ENCODE data around the gene GRIK3.

GRIK3 gene

DNA sequence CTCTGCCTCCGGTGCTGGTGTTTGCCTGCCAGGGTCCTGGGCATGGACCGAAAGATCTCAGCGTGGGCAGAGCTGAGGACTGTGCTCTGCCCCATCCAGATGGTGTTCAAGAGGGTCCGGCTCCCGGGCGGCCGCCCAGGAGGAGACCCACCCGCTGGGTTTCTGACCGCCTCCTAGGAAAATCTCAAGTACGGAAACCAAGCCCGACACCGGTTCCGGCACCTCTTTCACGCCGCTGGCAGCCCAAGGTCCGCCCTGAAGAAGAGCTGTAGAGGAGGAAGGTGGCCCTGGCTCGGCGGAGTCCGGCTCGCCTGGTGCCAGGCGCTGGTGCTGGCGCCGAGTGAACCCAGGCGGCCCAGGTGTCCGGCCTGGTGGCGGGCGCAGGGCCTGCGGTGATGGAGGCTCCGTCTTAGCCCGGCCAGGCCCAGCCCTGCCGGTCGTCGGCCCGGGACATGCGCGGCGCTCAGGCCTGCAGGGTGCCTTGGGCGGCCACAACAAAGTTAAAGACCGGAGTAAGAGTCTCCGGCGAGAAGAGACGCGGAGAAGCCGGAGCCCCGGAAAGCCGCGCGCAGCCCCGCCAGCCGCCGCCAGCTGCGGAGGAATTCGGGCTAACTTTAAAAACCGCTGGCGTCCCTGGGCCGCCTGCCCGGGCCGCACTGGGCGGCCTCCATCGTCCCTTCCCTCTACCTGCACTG lies 1.5 kb downstream of the GRIK3 start:
- Histone ChIP-seq H3K4me1 (ENCODE audit: control insufficient read depth, insufficient read depth, low read length) (no peaks in the 10 kb centered on the region), H3K4me3 (ENCODE audit: low read length) (no peak overlapping the region), H3K27me3 (replicated peaks; ENCODE audit: control insufficient read depth, insufficient read depth, low read length) (peaks cover 70% of the 10 kb centered on the region), H3K9me3 (ENCODE audit: control insufficient read depth, low read length) (no peaks in the 10 kb centered on the region), H3K36me3 (ENCODE audit: control insufficient read depth, insufficient read depth, low read length, severe bottlenecking) (no peaks in the 10 kb centered on the region), H3K9ac (ENCODE audit: low read length) (no peak overlapping the region)
- no peak for DNase-seq (ENCODE audit: low read depth)

DNA sequence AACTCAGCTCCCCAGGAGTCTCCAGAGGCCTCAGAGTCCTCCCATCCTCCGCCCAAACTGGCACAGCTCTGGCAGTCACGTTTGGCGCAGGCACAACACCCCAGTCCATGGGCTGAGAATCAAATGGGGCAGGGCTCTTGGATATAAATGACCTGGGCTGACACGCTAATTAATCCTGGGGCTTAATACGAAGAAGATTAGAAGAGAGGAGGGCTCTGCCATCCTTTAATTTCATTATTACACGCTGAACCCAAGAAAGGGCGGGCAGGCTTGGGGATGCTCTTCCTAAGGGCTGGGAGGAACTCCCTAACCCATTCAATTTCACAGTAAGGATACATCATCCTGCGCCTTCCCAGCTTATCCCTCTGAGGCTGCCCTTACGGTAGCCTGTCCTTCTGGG lies 2.4 kb downstream of the GRIK3 start:
- Histone ChIP-seq H3K4me3 (ENCODE audit: low read length) (no peak overlapping the region), H3K9ac (ENCODE audit: low read length) (no peak overlapping the region), H3K9me3 (ENCODE audit: control insufficient read depth, low read length) (no peaks in the 10 kb centered on the region), H3K36me3 (ENCODE audit: control insufficient read depth, insufficient read depth, low read length, severe bottlenecking) (no peaks in the 10 kb centered on the region), H3K4me1 (ENCODE audit: control insufficient read depth, insufficient read depth, low read length) (no peaks in the 10 kb centered on the region), H3K27me3 (replicated peaks; ENCODE audit: control insufficient read depth, insufficient read depth, low read length) (peaks cover 68% of the 10 kb centered on the region)
- DNase-seq (ENCODE audit: low read depth): no peak

DNA sequence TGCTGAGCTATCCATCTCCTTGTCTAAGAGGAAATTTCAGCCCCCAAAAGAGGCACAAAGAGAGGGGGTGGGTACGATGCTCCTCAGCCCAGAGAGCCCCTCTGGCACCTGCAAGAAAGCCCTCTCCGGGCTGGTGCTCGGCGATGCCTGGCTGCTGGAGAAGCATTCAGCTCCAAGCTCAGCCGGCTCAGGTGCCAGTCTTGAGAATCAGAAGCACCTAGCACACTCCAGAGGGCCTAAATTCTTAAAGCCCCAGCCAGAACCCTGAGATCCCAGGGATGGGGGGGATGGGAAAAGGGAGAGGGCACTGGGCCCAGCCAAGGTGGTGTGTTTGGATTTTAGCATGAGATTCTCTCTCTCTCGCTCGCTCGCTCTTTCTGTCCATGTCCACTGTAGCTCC lies 2.9 kb downstream of the GRIK3 start:
- H3K9me3 ChIP-seq (ENCODE audit: control insufficient read depth, low read length): no peaks in the 10 kb centered on the region
- no peaks in the 10 kb centered on the region for H3K36me3 ChIP-seq (ENCODE audit: control insufficient read depth, insufficient read depth, low read length, severe bottlenecking)
- DNase-seq (ENCODE audit: low read depth): no peak
- no peaks in the 10 kb centered on the region for H3K4me1 ChIP-seq (ENCODE audit: control insufficient read depth, insufficient read depth, low read length)
- H3K4me3 ChIP-seq (ENCODE audit: low read length): no peak overlapping the region
- peaks cover 68% of the 10 kb centered on the region for H3K27me3 ChIP-seq (replicated peaks; ENCODE audit: control insufficient read depth, insufficient read depth, low read length)
- H3K9ac ChIP-seq (ENCODE audit: low read length): no peak overlapping the region

DNA sequence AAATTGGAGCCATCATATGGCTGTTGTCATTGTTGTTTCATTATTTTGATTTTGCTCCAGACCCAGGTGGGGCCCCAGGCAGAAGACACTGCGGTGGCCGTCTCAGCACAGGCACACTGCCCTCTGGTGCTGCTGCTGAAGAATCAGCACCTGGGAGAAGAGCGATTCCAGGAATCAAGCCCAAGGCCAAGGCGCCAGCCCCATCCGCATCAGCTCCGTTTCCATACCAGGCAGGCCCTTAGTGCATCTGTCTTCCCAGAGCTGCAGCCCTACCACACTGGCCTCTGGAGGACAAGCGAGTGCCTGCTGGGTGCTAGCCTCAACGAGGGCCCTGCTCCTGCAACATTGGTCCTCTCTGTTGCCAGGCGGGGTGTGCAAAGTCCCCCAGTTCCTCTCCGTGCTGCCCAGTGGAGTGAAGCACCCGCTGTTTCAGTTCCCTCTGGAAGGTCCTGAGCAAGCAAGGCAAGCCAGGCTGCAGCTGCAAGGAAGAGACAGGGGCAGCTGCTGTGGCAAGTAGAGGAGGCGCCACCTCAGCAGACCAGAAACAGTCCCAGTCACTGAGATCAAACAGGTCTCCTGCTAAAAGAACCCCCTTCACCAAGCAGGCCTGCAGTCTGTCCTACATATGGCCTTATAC lies 5.2 kb downstream of the GRIK3 start:
- Histone ChIP-seq H3K27me3 (replicated peaks; ENCODE audit: control insufficient read depth, insufficient read depth, low read length) (peaks cover 54% of the 10 kb centered on the region), H3K36me3 (ENCODE audit: control insufficient read depth, insufficient read depth, low read length, severe bottlenecking) (no peaks in the 10 kb centered on the region), H3K9me3 (ENCODE audit: control insufficient read depth, low read length) (no peaks in the 10 kb centered on the region), H3K4me3 (ENCODE audit: low read length) (no peak overlapping the region), H3K4me1 (ENCODE audit: control insufficient read depth, insufficient read depth, low read length) (no peaks in the 10 kb centered on the region), H3K9ac (ENCODE audit: low read length) (no peak overlapping the region)
- DNase-seq (ENCODE audit: low read depth): no peak

DNA sequence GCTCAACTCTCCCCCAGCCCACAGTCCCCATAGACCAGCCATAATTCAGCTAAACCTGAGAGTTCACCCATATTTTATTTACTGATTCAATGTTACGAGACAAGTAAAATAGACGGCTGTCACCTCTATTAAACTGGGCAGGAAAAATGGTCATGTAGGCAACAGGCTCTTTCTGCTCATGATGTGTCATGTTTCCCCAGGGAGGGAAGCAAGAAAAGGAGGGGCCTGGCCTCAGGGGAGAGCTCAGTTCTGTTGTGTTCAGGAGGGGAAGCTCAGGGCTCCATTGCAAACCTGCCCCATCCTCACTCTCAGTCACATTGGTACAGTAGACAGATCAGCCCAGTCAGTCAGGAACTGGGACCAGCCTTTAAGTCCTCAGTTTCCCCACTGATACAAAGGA lies 12.8 kb downstream of the GRIK3 start:
- no peak overlapping the region for H3K4me3 ChIP-seq (ENCODE audit: low read length)
- H3K36me3 ChIP-seq (ENCODE audit: control insufficient read depth, insufficient read depth, low read length, severe bottlenecking): no peaks in the 10 kb centered on the region
- H3K9me3 ChIP-seq (ENCODE audit: control insufficient read depth, low read length): no peaks in the 10 kb centered on the region
- no peaks in the 10 kb centered on the region for H3K4me1 ChIP-seq (ENCODE audit: control insufficient read depth, insufficient read depth, low read length)
- H3K9ac ChIP-seq (ENCODE audit: low read length): no peak overlapping the region
- peaks cover 13% of the 10 kb centered on the region for H3K27me3 ChIP-seq (replicated peaks; ENCODE audit: control insufficient read depth, insufficient read depth, low read length)
- no peak for DNase-seq (ENCODE audit: low read depth)

DNA sequence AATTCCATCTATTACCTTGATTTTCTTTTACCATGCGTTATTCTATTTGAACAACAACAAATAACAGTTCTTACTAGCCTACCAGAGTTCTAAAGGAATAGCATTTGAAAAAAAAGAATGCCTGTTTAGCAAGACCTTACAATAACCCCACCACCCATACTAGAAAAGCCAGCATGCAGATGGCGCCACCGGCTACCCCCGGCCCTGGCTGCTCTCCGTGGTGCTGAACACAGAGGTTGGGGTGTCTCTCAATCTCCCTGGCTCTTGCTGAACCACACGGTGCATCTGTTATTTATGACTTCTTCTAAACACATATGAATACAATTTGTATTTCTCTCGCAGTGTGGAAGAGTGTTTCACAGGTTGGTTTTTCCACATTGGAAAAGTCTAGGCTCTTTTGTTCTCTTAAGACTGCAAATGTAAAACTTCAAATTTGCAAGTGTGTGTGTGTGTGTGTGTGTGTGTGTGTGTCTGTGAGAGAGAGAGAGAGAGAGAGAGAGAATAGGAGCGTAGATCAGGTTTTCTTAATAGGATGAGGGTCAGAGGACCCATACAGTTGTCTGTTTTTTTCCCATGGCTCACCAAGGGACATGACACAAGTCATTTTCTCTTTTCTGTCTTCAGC lies 13.6 kb downstream of the GRIK3 start:
- Histone ChIP-seq H3K27me3 (replicated peaks; ENCODE audit: control insufficient read depth, insufficient read depth, low read length) (peaks cover 10% of the 10 kb centered on the region), H3K9me3 (ENCODE audit: control insufficient read depth, low read length) (no peaks in the 10 kb centered on the region), H3K9ac (ENCODE audit: low read length) (no peak overlapping the region), H3K4me3 (ENCODE audit: low read length) (no peak overlapping the region), H3K4me1 (ENCODE audit: control insufficient read depth, insufficient read depth, low read length) (no peaks in the 10 kb centered on the region), H3K36me3 (ENCODE audit: control insufficient read depth, insufficient read depth, low read length, severe bottlenecking) (no peaks in the 10 kb centered on the region)
- no peak for DNase-seq (ENCODE audit: low read depth)

DNA sequence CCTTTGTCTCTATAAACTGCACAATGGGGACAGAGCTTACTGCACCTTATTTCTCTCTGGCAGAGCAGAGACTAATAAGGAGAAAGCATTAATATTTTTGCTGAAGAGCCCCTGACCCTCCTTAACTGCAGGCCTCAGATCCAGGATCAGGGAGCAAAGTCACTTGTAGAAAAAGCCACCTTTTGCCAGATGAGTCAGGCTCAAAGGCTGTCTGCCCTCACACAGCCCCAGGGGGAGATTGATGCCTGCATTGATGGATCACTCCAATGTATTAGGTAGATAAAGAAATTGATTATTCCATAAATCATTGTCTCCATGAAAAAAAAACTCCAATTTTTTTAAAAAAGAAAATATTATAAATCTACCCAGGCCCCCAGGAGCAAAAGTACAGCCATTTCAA lies 15.8 kb downstream of the GRIK3 start:
- no peak for DNase-seq (ENCODE audit: low read depth)
- Histone ChIP-seq H3K4me1 (ENCODE audit: control insufficient read depth, insufficient read depth, low read length) (no peaks in the 10 kb centered on the region), H3K27me3 (replicated peaks; ENCODE audit: control insufficient read depth, insufficient read depth, low read length) (peaks cover 12% of the 10 kb centered on the region), H3K4me3 (ENCODE audit: low read length) (no peak overlapping the region), H3K9ac (ENCODE audit: low read length) (no peak overlapping the region), H3K9me3 (ENCODE audit: control insufficient read depth, low read length) (no peaks in the 10 kb centered on the region), H3K36me3 (ENCODE audit: control insufficient read depth, insufficient read depth, low read length, severe bottlenecking) (no peaks in the 10 kb centered on the region)

DNA sequence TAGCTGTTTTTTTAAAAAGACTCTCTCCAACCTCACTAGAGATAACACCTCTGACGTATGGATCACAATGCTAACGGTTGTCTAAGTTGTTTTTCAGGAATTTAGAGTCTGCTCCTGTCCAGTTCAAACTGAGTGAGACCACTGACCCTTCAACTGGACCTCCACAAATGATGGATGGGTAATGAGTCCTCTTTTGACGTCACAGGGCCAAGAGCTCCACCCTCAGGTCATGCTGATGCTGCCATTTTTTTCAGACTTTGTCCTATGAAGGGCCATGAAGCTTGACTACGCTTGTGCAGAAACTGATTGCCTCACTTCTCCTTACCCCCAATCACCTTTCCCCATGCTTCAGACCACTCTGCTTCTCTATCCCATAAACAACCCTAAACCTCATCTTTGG lies 16.6 kb downstream of the GRIK3 start:
- no peak overlapping the region for H3K4me3 ChIP-seq (ENCODE audit: low read length)
- no peak for DNase-seq (ENCODE audit: low read depth)
- no peak overlapping the region for H3K9ac ChIP-seq (ENCODE audit: low read length)
- no peaks in the 10 kb centered on the region for H3K9me3 ChIP-seq (ENCODE audit: control insufficient read depth, low read length)
- H3K27me3 ChIP-seq (replicated peaks; ENCODE audit: control insufficient read depth, insufficient read depth, low read length): peaks cover 15% of the 10 kb centered on the region
- H3K36me3 ChIP-seq (ENCODE audit: control insufficient read depth, insufficient read depth, low read length, severe bottlenecking): no peaks in the 10 kb centered on the region
- H3K4me1 ChIP-seq (ENCODE audit: control insufficient read depth, insufficient read depth, low read length): no peaks in the 10 kb centered on the region

DNA sequence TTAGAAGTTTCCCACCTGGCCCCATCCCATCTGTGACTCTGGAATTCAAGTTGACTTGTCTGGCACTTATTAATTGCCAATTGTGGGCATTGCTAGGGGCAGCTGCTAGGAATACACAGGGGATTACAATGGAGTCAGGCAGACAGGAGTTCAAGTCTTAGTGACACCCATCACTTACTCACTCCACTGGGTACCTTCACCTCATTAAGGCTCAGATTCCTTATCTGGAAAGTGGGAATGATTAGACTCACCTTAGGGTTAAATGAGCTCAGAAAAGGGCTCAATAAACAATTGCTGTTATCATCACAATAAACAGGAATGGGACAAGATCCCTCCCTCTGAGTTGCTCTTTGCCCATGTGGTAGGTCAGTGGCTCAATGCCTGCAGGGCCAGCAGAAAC lies 18.2 kb downstream of the GRIK3 start:
- H3K9ac ChIP-seq (ENCODE audit: low read length): no peak overlapping the region
- H3K27me3 ChIP-seq (replicated peaks; ENCODE audit: control insufficient read depth, insufficient read depth, low read length): peaks cover 10% of the 10 kb centered on the region
- H3K4me3 ChIP-seq (ENCODE audit: low read length): no peak overlapping the region
- no peaks in the 10 kb centered on the region for H3K36me3 ChIP-seq (ENCODE audit: control insufficient read depth, insufficient read depth, low read length, severe bottlenecking)
- no peaks in the 10 kb centered on the region for H3K9me3 ChIP-seq (ENCODE audit: control insufficient read depth, low read length)
- H3K4me1 ChIP-seq (ENCODE audit: control insufficient read depth, insufficient read depth, low read length): no peaks in the 10 kb centered on the region
- DNase-seq (ENCODE audit: low read depth): no peak

DNA sequence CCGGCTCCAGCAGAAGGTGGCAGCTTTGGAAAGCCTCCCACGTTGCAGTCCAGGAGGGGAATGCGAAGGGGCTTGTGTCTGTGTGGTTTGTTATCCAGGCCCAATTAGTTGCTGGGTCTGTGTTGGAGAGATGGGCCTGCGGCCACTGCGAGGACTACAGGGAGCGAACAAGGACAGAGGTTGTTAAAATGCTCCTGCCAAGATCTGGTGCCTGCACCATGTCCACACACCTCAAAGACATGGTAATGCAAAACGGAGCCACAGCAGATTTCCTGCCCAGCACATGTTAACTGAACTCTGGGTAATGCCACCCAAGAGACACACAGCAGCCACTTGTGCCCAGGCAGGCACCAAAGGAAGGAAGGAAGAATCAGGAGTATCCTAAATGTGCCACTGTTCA lies 18.6 kb downstream of the GRIK3 start:
- Histone ChIP-seq H3K9ac (ENCODE audit: low read length) (no peak overlapping the region), H3K4me1 (ENCODE audit: control insufficient read depth, insufficient read depth, low read length) (no peaks in the 10 kb centered on the region), H3K36me3 (ENCODE audit: control insufficient read depth, insufficient read depth, low read length, severe bottlenecking) (no peaks in the 10 kb centered on the region), H3K4me3 (ENCODE audit: low read length) (no peak overlapping the region), H3K9me3 (ENCODE audit: control insufficient read depth, low read length) (no peaks in the 10 kb centered on the region), H3K27me3 (replicated peaks; ENCODE audit: control insufficient read depth, insufficient read depth, low read length) (peaks cover 10% of the 10 kb centered on the region)
- no peak for DNase-seq (ENCODE audit: low read depth)

DNA sequence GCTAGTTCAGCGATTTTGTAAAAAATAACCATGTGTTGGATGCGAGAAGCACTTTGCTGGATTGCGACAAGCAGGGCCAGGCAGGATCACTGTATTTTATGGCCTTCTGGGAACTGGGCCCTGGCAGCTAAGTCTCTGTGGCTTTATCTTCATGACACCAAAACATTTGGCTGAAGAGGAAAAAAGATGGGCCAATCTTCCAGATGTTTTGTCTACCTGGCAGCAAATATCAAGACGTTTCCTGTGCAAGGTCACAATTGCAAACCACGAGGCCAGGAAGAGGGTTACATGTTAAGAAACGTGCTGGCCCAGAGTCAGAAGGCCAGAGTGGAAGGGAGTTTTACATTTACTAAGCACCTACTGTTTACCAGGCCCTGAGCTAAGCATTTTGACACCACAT lies 22.1 kb downstream of the GRIK3 start:
- no peak for DNase-seq (ENCODE audit: low read depth)
- Histone ChIP-seq H3K27me3 (replicated peaks; ENCODE audit: control insufficient read depth, insufficient read depth, low read length) (peaks cover 8% of the 10 kb centered on the region), H3K36me3 (ENCODE audit: control insufficient read depth, insufficient read depth, low read length, severe bottlenecking) (no peaks in the 10 kb centered on the region), H3K4me1 (ENCODE audit: control insufficient read depth, insufficient read depth, low read length) (no peaks in the 10 kb centered on the region), H3K9me3 (ENCODE audit: control insufficient read depth, low read length) (no peaks in the 10 kb centered on the region), H3K9ac (ENCODE audit: low read length) (no peak overlapping the region), H3K4me3 (ENCODE audit: low read length) (no peak overlapping the region)

Data from adipocyte (in vitro differentiated cells).